Fibroblast of skin of right quadriceps (primary cell): ENCODE measurements around the gene PIK3C2B.

Source experiments
- DNase-seq: peaks from one replicate; pipeline ENCODE4 v3.0.0-alpha.2; 2013

The PIK3C2B gene

GRCh38 chr1:204456826-204457442 lies 37.7 kb downstream of the PIK3C2B start:
- peak; percentile 26 for DNase-seq

- DNase-seq = no peak
Measured at GRCh38 chr1:204455831-204456145, 38.8 kb downstream of the PIK3C2B start.

GRCh38 chr1:204455063-204455830 lies 39.4 kb downstream of the PIK3C2B start:
- no peak for DNase-seq

- no peak for DNase-seq
Measured at GRCh38 chr1:204454476-204454875, 40.1 kb downstream of the PIK3C2B start.

GRCh38 chr1:204453141-204453772 lies 41.3 kb downstream of the PIK3C2B start:
- DNase-seq = no peak

- no peak for DNase-seq
Measured at GRCh38 chr1:204451352-204452124, 43.1 kb downstream of the PIK3C2B start.

- DNase-seq = no peak
Measured at GRCh38 chr1:204450461-204451257, 43.9 kb downstream of the PIK3C2B start.

- DNase-seq = no peak
Measured at GRCh38 chr1:204449678-204450280, 44.8 kb downstream of the PIK3C2B start.

- no peak for DNase-seq
Measured at GRCh38 chr1:204448991-204449677, 45.5 kb downstream of the PIK3C2B start.

GRCh38 chr1:204448344-204448964 lies 46.2 kb downstream of the PIK3C2B start:
- no peak for DNase-seq

- no peak for DNase-seq
Measured at GRCh38 chr1:204447736-204448135, 46.9 kb downstream of the PIK3C2B start.

- DNase-seq = no peak
Measured at GRCh38 chr1:204447190-204447589, 47.4 kb downstream of the PIK3C2B start.

- peak; percentile 54 for DNase-seq
Measured at GRCh38 chr1:204446413-204447111, 48.0 kb downstream of the PIK3C2B start.

- DNase-seq = no peak
Measured at GRCh38 chr1:204445860-204446412, 48.7 kb downstream of the PIK3C2B start.
